Activated T-cell treated with anti-CD3 and anti-CD28 coated beads, Interleukin-2, amount 50 U/mL, for 24 hours (primary cell): ENCODE measurements around the gene CITED2.

Experiments used
- DNase-seq: peaks from one replicate; pipeline ENCODE4 v3.0.0-alpha.2; 2020
- H3K27ac Mint-ChIP-seq: 2 replicates; pipeline ENCODE4 v1.8.0; 2020; ENCODE audit warnings: mild to moderate bottlenecking, mixed read lengths
- H3K27me3 Mint-ChIP-seq: 2 replicates; pipeline ENCODE4 v1.8.0; 2020; ENCODE audit warnings: mixed read lengths
- H3K36me3 Mint-ChIP-seq: 2 replicates; pipeline ENCODE4 v1.8.0; 2020; ENCODE audit warnings: low read depth, mixed read lengths
- H3K4me1 Mint-ChIP-seq: 2 replicates; pipeline ENCODE4 v1.8.0; 2020; ENCODE audit warnings: low read depth, mixed read lengths
- H3K4me3 Mint-ChIP-seq: 2 replicates; pipeline ENCODE4 v1.8.0; 2020; ENCODE audit warnings: mild to moderate bottlenecking, moderate library complexity, mixed read lengths
- H3K9me3 Mint-ChIP-seq: 2 replicates; pipeline ENCODE4 v1.8.0; 2020; ENCODE audit warnings: mixed read lengths

The CITED2 gene

GRCh38 chr6:139395371-139395770 lies 20.9 kb upstream of the CITED2 start:
- no peak overlapping the region for H3K4me3 Mint-ChIP-seq
- H3K27me3 Mint-ChIP-seq, result no peaks in the 10 kb centered on the region
- no peak for DNase-seq
- H3K9me3 Mint-ChIP-seq, result no peaks in the 10 kb centered on the region
- H3K4me1 Mint-ChIP-seq, result no peaks in the 10 kb centered on the region
- H3K36me3 Mint-ChIP-seq, result no peaks in the 10 kb centered on the region
- no peak overlapping the region for H3K27ac Mint-ChIP-seq

GRCh38 chr6:139394027-139394649 lies 19.7 kb upstream of the CITED2 start:
- no peaks in the 10 kb centered on the region for H3K27me3 Mint-ChIP-seq
- no peaks in the 10 kb centered on the region for H3K4me1 Mint-ChIP-seq
- H3K27ac Mint-ChIP-seq, result no peak overlapping the region
- no peaks in the 10 kb centered on the region for H3K9me3 Mint-ChIP-seq
- H3K4me3 Mint-ChIP-seq, result no peak overlapping the region
- DNase-seq, result no peak
- H3K36me3 Mint-ChIP-seq, result no peaks in the 10 kb centered on the region

GRCh38 chr6:139392794-139393193 lies 18.3 kb upstream of the CITED2 start:
- Mint-ChIP-seq H3K27me3 (no peaks in the 10 kb centered on the region), H3K4me3 (no peak overlapping the region), H3K27ac (no peak overlapping the region), H3K9me3 (no peaks in the 10 kb centered on the region), H3K36me3 (no peaks in the 10 kb centered on the region), H3K4me1 (no peaks in the 10 kb centered on the region)
- no peak for DNase-seq

GRCh38 chr6:139391709-139392108 lies 17.3 kb upstream of the CITED2 start:
- Mint-ChIP-seq H3K27ac (no peak overlapping the region), H3K4me1 (no peaks in the 10 kb centered on the region), H3K4me3 (no peak overlapping the region), H3K9me3 (no peaks in the 10 kb centered on the region), H3K27me3 (no peaks in the 10 kb centered on the region), H3K36me3 (no peaks in the 10 kb centered on the region)
- no peak for DNase-seq

GRCh38 chr6:139390447-139390846 lies 16.0 kb upstream of the CITED2 start:
- Mint-ChIP-seq H3K4me1 (no peaks in the 10 kb centered on the region), H3K4me3 (no peak overlapping the region), H3K9me3 (no peaks in the 10 kb centered on the region), H3K27ac (no peak overlapping the region), H3K36me3 (no peaks in the 10 kb centered on the region), H3K27me3 (no peaks in the 10 kb centered on the region)
- no peak for DNase-seq

- no peaks in the 10 kb centered on the region for H3K9me3 Mint-ChIP-seq
Measured at GRCh38 chr6:139388384-139388783, 13.9 kb upstream of the CITED2 start.

GRCh38 chr6:139386404-139386803 lies 12.0 kb upstream of the CITED2 start:
- Mint-ChIP-seq H3K27ac (no peak overlapping the region), H3K4me3 (no peak overlapping the region), H3K4me1 (no peaks in the 10 kb centered on the region), H3K27me3 (no peaks in the 10 kb centered on the region), H3K36me3 (no peaks in the 10 kb centered on the region), H3K9me3 (no peaks in the 10 kb centered on the region)
- DNase-seq, result no peak

More at GRCh38 chr6:139388384-139388783, 13.9 kb upstream of the CITED2 start:
- no peak overlapping the region for H3K4me3 Mint-ChIP-seq
- no peaks in the 10 kb centered on the region for H3K27me3 Mint-ChIP-seq
- H3K36me3 Mint-ChIP-seq, result no peaks in the 10 kb centered on the region
- DNase-seq, result no peak
- H3K27ac Mint-ChIP-seq, result no peak overlapping the region
- H3K4me1 Mint-ChIP-seq, result no peaks in the 10 kb centered on the region

GRCh38 chr6:139381216-139381865 lies 6.9 kb upstream of the CITED2 start:
- no peak for DNase-seq
- Mint-ChIP-seq H3K9me3 (no peaks in the 10 kb centered on the region), H3K27me3 (no peaks in the 10 kb centered on the region), H3K27ac (no peak overlapping the region), H3K4me1 (peaks cover 11% of the 10 kb centered on the region), H3K4me3 (no peak overlapping the region), H3K36me3 (no peaks in the 10 kb centered on the region)

- H3K27ac Mint-ChIP-seq, result no peak overlapping the region
- no peak overlapping the region for H3K4me3 Mint-ChIP-seq
- no peak for DNase-seq
- no peaks in the 10 kb centered on the region for H3K27me3 Mint-ChIP-seq
- no peaks in the 10 kb centered on the region for H3K36me3 Mint-ChIP-seq
- H3K4me1 Mint-ChIP-seq, result peaks cover 19% of the 10 kb centered on the region
- no peaks in the 10 kb centered on the region for H3K9me3 Mint-ChIP-seq
Measured at GRCh38 chr6:139380611-139381010, 6.2 kb upstream of the CITED2 start.

GRCh38 chr6:139380168-139380567 lies 5.7 kb upstream of the CITED2 start:
- Mint-ChIP-seq H3K27ac (no peak overlapping the region), H3K4me1 (peaks cover 22% of the 10 kb centered on the region)

GRCh38 chr6:139378882-139379341 lies 4.5 kb upstream of the CITED2 start:
- H3K36me3 Mint-ChIP-seq, result peaks cover 5% of the 10 kb centered on the region
- no peak overlapping the region for H3K4me3 Mint-ChIP-seq
- H3K4me1 Mint-ChIP-seq, result peaks cover 25% of the 10 kb centered on the region
- no peaks in the 10 kb centered on the region for H3K27me3 Mint-ChIP-seq
- DNase-seq, result no peak
- H3K9me3 Mint-ChIP-seq, result no peaks in the 10 kb centered on the region
- H3K27ac Mint-ChIP-seq, result no peak overlapping the region

More at GRCh38 chr6:139380168-139380567, 5.7 kb upstream of the CITED2 start:
- no peaks in the 10 kb centered on the region for H3K36me3 Mint-ChIP-seq
- H3K4me3 Mint-ChIP-seq, result no peak overlapping the region
- H3K27me3 Mint-ChIP-seq, result no peaks in the 10 kb centered on the region
- DNase-seq, result no peak
- no peaks in the 10 kb centered on the region for H3K9me3 Mint-ChIP-seq

- H3K27me3 Mint-ChIP-seq, result no peaks in the 10 kb centered on the region
- H3K36me3 Mint-ChIP-seq, result peaks cover 12% of the 10 kb centered on the region
- H3K4me1 Mint-ChIP-seq, result peaks cover 25% of the 10 kb centered on the region
- no peaks in the 10 kb centered on the region for H3K9me3 Mint-ChIP-seq
- H3K4me3 Mint-ChIP-seq, result no peak overlapping the region
- no peak for DNase-seq
- no peak overlapping the region for H3K27ac Mint-ChIP-seq
Measured at GRCh38 chr6:139378226-139378625, 3.8 kb upstream of the CITED2 start.

GRCh38 chr6:139376604-139377218 lies 2.3 kb upstream of the CITED2 start:
- Mint-ChIP-seq H3K27ac (no peak overlapping the region), H3K27me3 (no peaks in the 10 kb centered on the region), H3K4me1 (peaks cover 28% of the 10 kb centered on the region), H3K9me3 (no peaks in the 10 kb centered on the region), H3K4me3 (peak overlapping the region; percentile 90), H3K36me3 (peaks cover 23% of the 10 kb centered on the region)
- DNase-seq, result no peak

- Mint-ChIP-seq H3K4me1 (peaks cover 36% of the 10 kb centered on the region), H3K27me3 (no peaks in the 10 kb centered on the region), H3K4me3 (peak overlapping the region; percentile 90), H3K9me3 (no peaks in the 10 kb centered on the region), H3K27ac (peak overlapping the region; percentile 96), H3K36me3 (peaks cover 30% of the 10 kb centered on the region)
- DNase-seq, result no peak
Measured at GRCh38 chr6:139376017-139376330, 1.5 kb upstream of the CITED2 start.
